RWPE1 (cell line): ENCODE results near the gene TEX51.

Experiments used
- CTCF ChIA-PET: fragments of 350-600 bp; sonication (Branson Sonifier 250); formaldehyde crosslinking; extraction: SDS; loops from one replicate; lab custom pipeline; 2021; lab: Yijun Ruan, JAX
- POLR2A ChIA-PET: fragments of 400-600 bp; formaldehyde crosslinking; extraction: SDS; loops from one replicate; lab custom pipeline; 2020; ENCODE audit warnings: antibody characterized with exemption; ENCODE audit not compliant: low non-redundant PET; lab: Yijun Ruan, JAX
- DNase-seq: peaks from one replicate; pipeline ENCODE4 v3.0.0; 2012; ENCODE audit warnings: low spot score
- H3K27ac ChIP-seq: fragments of 450-650 bp; 2 replicates; pipeline ENCODE4 v1.5.1; 2017
- CTCF ChIP-seq: fragments of 450-650 bp; conservative IDR thresholded peaks from 2 replicates; pipeline ENCODE4 v1.5.1; 2017; ENCODE audit warnings: low read depth, mild to moderate bottlenecking

TEX51 gene

GRCh38 chr2:126916744-126917143 lies 18.1 kb downstream of the TEX51 start:
- CTCF ChIA-PET = no interaction called here
- TF ChIP-seq CTCF = no peak

GRCh38 chr2:126921066-126921465 lies 22.4 kb downstream of the TEX51 start:
- POLR2A ChIA-PET = no interaction called here
- TF ChIP-seq CTCF = no peak
- no peak overlapping the region for H3K27ac ChIP-seq
- CTCF ChIA-PET = no interaction called here
- DNase-seq = no peak

More at GRCh38 chr2:126916744-126917143, 18.1 kb downstream of the TEX51 start:
- no peak for DNase-seq
- H3K27ac ChIP-seq = no peak overlapping the region
- POLR2A ChIA-PET = no interaction called here

GRCh38 chr2:126930970-126931590 lies 32.4 kb downstream of the TEX51 start:
- no peak for DNase-seq
- TF ChIP-seq CTCF = no peak
- CTCF ChIA-PET = no interaction called here
- H3K27ac ChIP-seq = no peak overlapping the region
- POLR2A ChIA-PET = no interaction called here

GRCh38 chr2:126932529-126932928 lies 33.8 kb downstream of the TEX51 start:
- H3K27ac ChIP-seq = no peak overlapping the region
- ChIA-PET CTCF (interaction anchor here (0.8 kb wide), 1 partner anchor 11 kb away, joined by 3 read pairs; no protein-coding TSS in a partner anchor), POLR2A (no interaction called here)
- DNase-seq = no peak
- TF ChIP-seq CTCF = no peak

- DNase-seq = no peak
- no peak overlapping the region for H3K27ac ChIP-seq
- CTCF ChIA-PET = no interaction called here
- POLR2A ChIA-PET = no interaction called here
- no peak for TF ChIP-seq CTCF
These were observed 34.4 kb downstream of the TEX51 start for GRCh38 chr2:126932966-126933710.

GRCh38 chr2:126933711-126934091 lies 35.0 kb downstream of the TEX51 start:
- TF ChIP-seq CTCF = no peak
- DNase-seq = no peak
- no peak overlapping the region for H3K27ac ChIP-seq
- ChIA-PET CTCF (no interaction called here), POLR2A (no interaction called here)
